Measurements from ENCODE around the gene COTL1.
"Not testable (repeated sequence)": the region's sequence is repeated elsewhere in the genome, so short reads cannot be mapped to it uniquely, and the experiment has no call there.

COTL1 gene

DNA sequence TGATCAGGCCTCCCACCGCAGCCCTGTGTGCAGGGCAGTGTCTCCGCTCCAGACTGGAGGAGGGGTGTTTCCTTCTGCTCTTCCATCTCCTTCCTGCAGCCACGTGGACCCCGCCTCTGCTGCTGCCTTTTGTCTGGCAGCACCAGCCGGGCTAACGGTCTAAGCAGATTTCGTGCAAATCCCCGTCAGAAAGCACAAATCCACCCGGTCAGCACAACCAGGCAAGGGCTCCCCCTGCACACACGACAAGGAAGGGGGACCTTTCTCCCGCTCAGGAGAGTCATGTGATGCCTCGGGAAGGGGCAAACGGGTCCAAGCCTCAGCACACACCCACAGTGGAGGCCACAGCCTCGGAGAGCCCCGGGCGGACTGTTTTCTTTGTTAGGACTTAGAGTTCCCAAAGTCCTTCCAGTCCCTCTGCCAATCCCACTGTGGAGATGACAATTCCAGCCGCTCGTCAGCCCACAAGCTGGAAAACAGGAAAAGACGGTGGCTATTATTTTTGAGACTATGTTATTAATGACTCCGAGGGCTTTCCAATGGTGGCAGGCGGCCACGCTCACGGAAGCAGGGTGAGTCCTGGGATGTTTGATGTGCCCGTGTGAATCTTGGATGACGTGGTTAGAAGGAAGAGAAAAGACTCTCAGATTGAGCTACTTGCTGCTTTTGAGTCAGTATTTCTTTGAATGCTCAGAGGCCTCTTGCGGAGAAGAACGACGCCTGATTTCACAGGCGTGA is 90.9 kb downstream of the COTL1 start:
- DNase-seq, result no peak
- WGBS (ENCODE audit: extremely low coverage, insufficient coverage, low lambda C conversion rate), result no CpG with 5 or more reads among the region's 29 CpGs
- peak overlapping the region; percentile 24 for H3K4ac ChIP-seq (ENCODE audit: low read depth, low read length)
- no peaks in the 10 kb centered on the region for H3K79me2 ChIP-seq (ENCODE audit: control insufficient read depth, insufficient read depth, low read length)
- peak overlapping the region; percentile 40 for H3K56ac ChIP-seq (ENCODE audit: low read length)
- H3K27me3 ChIP-seq (ENCODE audit: insufficient read depth, low read length, poor library complexity), result no peaks in the 10 kb centered on the region
- H4K8ac ChIP-seq (ENCODE audit: low read depth, low read length), result no peak overlapping the region
- no peak overlapping the region for H2AK5ac ChIP-seq (ENCODE audit: low read length)
- no peak overlapping the region for H3K4me3 ChIP-seq (ENCODE audit: low read length)
- H4K5ac ChIP-seq (ENCODE audit: low read length), result no peak overlapping the region
- H3K4me2 ChIP-seq (ENCODE audit: low read length), result no peak overlapping the region
- no peaks in the 10 kb centered on the region for H3K36me3 ChIP-seq (ENCODE audit: control insufficient read depth, insufficient read depth, low read length)
- no peak overlapping the region for H3K9ac ChIP-seq (ENCODE audit: low read length)
- H3K23ac ChIP-seq (ENCODE audit: low read length), result no peak overlapping the region
- H3K79me1 ChIP-seq (ENCODE audit: low read length), result no peaks in the 10 kb centered on the region
- H3K27ac ChIP-seq (ENCODE audit: low read depth, low read length), result no peak overlapping the region
- peaks cover 1% of the 10 kb centered on the region for H3K4me1 ChIP-seq (ENCODE audit: control insufficient read depth, low read depth, low read length)
- peak overlapping the region; percentile 2 for H3K18ac ChIP-seq (ENCODE audit: low read length)
- H2BK15ac ChIP-seq (replicated peaks; ENCODE audit: low read depth), result no peak overlapping the region
- H2BK5ac ChIP-seq (ENCODE audit: low read length), result no peak overlapping the region
- no peak overlapping the region for H2BK120ac ChIP-seq (ENCODE audit: low read depth, low read length)

DNA sequence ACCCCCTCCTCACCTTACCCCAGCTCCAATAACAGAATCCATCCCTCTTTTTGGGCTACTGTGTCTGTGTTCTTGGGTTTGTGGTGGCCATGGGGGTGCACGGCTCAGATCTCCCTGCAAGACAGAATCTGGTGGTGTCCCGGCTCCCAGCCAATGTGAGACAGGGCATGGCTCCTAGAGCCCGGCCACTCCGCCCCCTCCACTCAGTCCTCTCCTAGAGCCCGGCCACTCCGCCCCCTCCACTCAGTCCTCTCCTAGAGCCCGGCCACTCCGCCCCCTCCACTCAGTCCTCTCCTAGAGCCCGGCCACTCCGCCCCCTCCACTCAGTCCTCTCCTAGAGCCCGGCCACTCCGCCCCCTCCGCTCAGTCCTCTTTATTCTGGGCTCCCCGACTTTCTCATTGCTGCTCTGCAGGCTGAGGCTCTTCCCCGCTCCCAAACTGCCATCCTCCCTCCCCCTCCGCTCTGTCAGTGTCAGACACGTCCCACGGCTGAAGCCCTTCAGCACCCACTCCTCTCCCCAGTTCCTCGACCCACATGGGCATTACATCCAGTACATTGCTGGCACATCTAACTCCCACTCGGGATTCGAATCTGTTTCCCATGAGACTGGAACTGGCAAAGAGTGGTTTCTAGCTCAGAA is 92.8 kb downstream of the COTL1 start:
- not testable (repeated sequence) for H3K27me3 ChIP-seq (ENCODE audit: insufficient read depth, low read length, poor library complexity); H3K4me1 ChIP-seq (ENCODE audit: control insufficient read depth, low read depth, low read length)
- WGBS (ENCODE audit: extremely low coverage, insufficient coverage, low lambda C conversion rate), result no CpG with 5 or more reads among the region's 21 CpGs

DNA sequence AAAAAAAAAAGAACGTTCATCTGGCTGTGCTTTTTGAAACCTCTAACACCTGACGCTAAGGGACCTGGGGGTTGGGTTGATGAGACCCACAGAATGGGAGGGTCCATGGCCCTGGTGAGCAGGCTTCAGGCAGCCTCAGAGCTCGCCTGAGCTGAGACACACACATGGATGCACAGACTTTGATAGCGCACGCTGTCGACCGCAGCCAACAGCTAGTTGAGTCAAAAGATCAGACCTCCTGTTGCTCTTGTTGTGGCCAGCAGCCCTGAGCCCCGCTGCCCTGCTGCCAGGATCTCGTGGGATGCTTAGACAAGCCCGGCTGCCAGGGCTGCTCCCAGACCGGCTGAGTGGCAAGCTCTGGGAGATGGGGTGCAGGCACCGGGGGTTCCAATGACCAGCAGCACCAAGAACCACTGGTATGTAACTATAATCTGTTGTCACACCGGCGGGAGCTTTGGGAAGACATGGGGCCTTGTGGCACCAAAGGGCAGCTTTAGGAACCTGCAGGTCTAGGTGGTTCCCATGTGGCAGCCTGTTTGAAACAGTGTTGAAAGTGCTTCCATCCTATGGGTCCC is 93.4 kb downstream of the COTL1 start:
- Histone ChIP-seq H4K5ac (ENCODE audit: low read length) (no peak overlapping the region), H3K4me2 (ENCODE audit: low read length) (no peak overlapping the region), H3K23ac (ENCODE audit: low read length) (no peak overlapping the region), H3K18ac (ENCODE audit: low read length) (no peak overlapping the region), H3K4ac (ENCODE audit: low read depth, low read length) (no peak overlapping the region), H2BK5ac (ENCODE audit: low read length) (no peak overlapping the region), H4K8ac (ENCODE audit: low read depth, low read length) (no peak overlapping the region), H3K9ac (ENCODE audit: low read length) (no peak overlapping the region), H3K4me3 (ENCODE audit: low read length) (no peak overlapping the region), H3K36me3 (ENCODE audit: control insufficient read depth, insufficient read depth, low read length) (no peaks in the 10 kb centered on the region), H2AK5ac (ENCODE audit: low read length) (no peak overlapping the region), H3K27me3 (ENCODE audit: insufficient read depth, low read length, poor library complexity) (no peaks in the 10 kb centered on the region), H3K79me1 (ENCODE audit: low read length) (no peaks in the 10 kb centered on the region), H3K79me2 (ENCODE audit: control insufficient read depth, insufficient read depth, low read length) (no peaks in the 10 kb centered on the region), H2BK120ac (ENCODE audit: low read depth, low read length) (no peak overlapping the region), H3K4me1 (ENCODE audit: control insufficient read depth, low read depth, low read length) (no peaks in the 10 kb centered on the region), H3K27ac (ENCODE audit: low read depth, low read length) (no peak overlapping the region), H3K56ac (ENCODE audit: low read length) (no peak overlapping the region), H2BK15ac (replicated peaks; ENCODE audit: low read depth) (no peak overlapping the region)
- DNase-seq, result no peak
- WGBS (ENCODE audit: extremely low coverage, insufficient coverage, low lambda C conversion rate), result no CpG with 5 or more reads among the region's 14 CpGs

More for the DNA sequence above, 92.8 kb downstream of the COTL1 start:
- not testable (repeated sequence) for H4K8ac ChIP-seq (ENCODE audit: low read depth, low read length); H3K23ac ChIP-seq (ENCODE audit: low read length); H3K36me3 ChIP-seq (ENCODE audit: control insufficient read depth, insufficient read depth, low read length); H3K79me2 ChIP-seq (ENCODE audit: control insufficient read depth, insufficient read depth, low read length); H2AK5ac ChIP-seq (ENCODE audit: low read length); H3K4ac ChIP-seq (ENCODE audit: low read depth, low read length); H2BK120ac ChIP-seq (ENCODE audit: low read depth, low read length); H3K27ac ChIP-seq (ENCODE audit: low read depth, low read length); H2BK15ac ChIP-seq (replicated peaks; ENCODE audit: low read depth); H4K5ac ChIP-seq (ENCODE audit: low read length); H3K18ac ChIP-seq (ENCODE audit: low read length); DNase-seq; H3K9ac ChIP-seq (ENCODE audit: low read length); H2BK5ac ChIP-seq (ENCODE audit: low read length); H3K79me1 ChIP-seq (ENCODE audit: low read length); H3K4me2 ChIP-seq (ENCODE audit: low read length); H3K4me3 ChIP-seq (ENCODE audit: low read length)
- H3K56ac ChIP-seq (ENCODE audit: low read length), result peak overlapping the region; percentile 75

DNA sequence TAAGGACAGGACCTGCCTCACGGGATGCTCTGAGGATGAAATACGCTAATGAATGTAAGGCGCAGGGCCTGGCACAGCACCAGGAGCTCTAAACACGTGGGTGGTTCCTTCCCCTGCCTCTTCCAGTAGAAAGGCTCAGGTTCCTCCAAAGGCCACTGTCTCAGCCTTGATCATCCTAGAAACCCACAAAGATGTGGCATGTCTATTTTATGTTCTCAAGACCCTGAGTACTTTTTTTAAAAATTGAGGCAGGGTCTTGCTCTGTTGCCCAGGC is 96.4 kb downstream of the COTL1 start:
- no peak overlapping the region for H3K4ac ChIP-seq (ENCODE audit: low read depth, low read length)
- no peak overlapping the region for H2AK5ac ChIP-seq (ENCODE audit: low read length)
- H3K4me3 ChIP-seq (ENCODE audit: low read length), result no peak overlapping the region
- no peak overlapping the region for H3K27ac ChIP-seq (ENCODE audit: low read depth, low read length)
- H2BK120ac ChIP-seq (ENCODE audit: low read depth, low read length), result no peak overlapping the region
- no peaks in the 10 kb centered on the region for H3K79me2 ChIP-seq (ENCODE audit: control insufficient read depth, insufficient read depth, low read length)
- H3K4me1 ChIP-seq (ENCODE audit: control insufficient read depth, low read depth, low read length), result no peaks in the 10 kb centered on the region
- H3K56ac ChIP-seq (ENCODE audit: low read length), result no peak overlapping the region
- H3K9ac ChIP-seq (ENCODE audit: low read length), result no peak overlapping the region
- no peaks in the 10 kb centered on the region for H3K79me1 ChIP-seq (ENCODE audit: low read length)
- no peak overlapping the region for H3K18ac ChIP-seq (ENCODE audit: low read length)
- DNase-seq, result no peak
- H3K36me3 ChIP-seq (ENCODE audit: control insufficient read depth, insufficient read depth, low read length), result no peaks in the 10 kb centered on the region
- H2BK5ac ChIP-seq (ENCODE audit: low read length), result no peak overlapping the region
- no peak overlapping the region for H2BK15ac ChIP-seq (replicated peaks; ENCODE audit: low read depth)
- H4K5ac ChIP-seq (ENCODE audit: low read length), result no peak overlapping the region
- no peak overlapping the region for H3K23ac ChIP-seq (ENCODE audit: low read length)
- no peak overlapping the region for H4K8ac ChIP-seq (ENCODE audit: low read depth, low read length)
- no peaks in the 10 kb centered on the region for H3K27me3 ChIP-seq (ENCODE audit: insufficient read depth, low read length, poor library complexity)
- no peak overlapping the region for H3K4me2 ChIP-seq (ENCODE audit: low read length)
- no CpG with 5 or more reads among the region's 4 CpGs for WGBS (ENCODE audit: extremely low coverage, insufficient coverage, low lambda C conversion rate)

DNA sequence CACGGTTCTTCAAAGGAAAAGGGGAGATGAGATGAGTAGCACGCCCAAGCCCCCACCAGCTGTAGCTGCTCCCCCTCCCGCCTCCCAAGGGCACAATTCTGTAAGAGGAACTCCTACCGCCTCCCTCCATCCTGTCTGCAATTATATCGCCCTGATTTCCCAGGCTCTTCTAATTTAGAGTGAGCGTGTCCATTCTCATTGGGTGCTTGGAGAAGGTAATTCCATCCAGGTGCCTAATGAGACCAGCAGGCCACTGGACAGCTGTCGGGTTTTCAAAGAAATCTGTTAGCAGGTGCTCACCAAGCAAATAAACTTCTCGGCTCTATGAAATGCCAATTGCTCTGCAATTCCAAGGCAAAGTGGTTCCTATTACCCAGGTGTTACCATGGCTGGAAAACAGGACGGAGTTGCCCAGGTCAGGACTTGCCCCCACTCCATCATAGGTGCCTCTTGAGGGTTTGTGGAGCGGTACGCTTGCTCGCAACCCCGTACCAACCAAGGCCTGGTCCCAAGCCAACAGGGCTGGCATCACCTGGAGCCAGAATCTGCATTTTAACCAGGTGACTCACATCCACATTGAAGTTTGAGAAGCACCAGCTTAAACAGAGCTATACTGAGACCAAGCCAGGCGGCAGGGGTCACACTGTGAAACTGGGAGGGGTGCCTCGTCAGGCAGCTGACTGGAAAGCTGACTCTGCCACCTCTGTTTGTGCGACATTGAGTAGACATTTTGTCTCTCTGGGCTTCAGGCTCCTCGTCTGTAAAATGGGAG is 97.0 kb downstream of the COTL1 start:
- Histone ChIP-seq H3K4me2 (ENCODE audit: low read length) (no peak overlapping the region), H4K5ac (ENCODE audit: low read length) (no peak overlapping the region), H3K27me3 (ENCODE audit: insufficient read depth, low read length, poor library complexity) (no peaks in the 10 kb centered on the region), H3K4me3 (ENCODE audit: low read length) (no peak overlapping the region), H3K4ac (ENCODE audit: low read depth, low read length) (no peak overlapping the region), H3K79me1 (ENCODE audit: low read length) (no peaks in the 10 kb centered on the region), H3K18ac (ENCODE audit: low read length) (no peak overlapping the region), H3K27ac (ENCODE audit: low read depth, low read length) (no peak overlapping the region), H2BK5ac (ENCODE audit: low read length) (no peak overlapping the region), H3K23ac (ENCODE audit: low read length) (no peak overlapping the region), H3K56ac (ENCODE audit: low read length) (no peak overlapping the region), H3K79me2 (ENCODE audit: control insufficient read depth, insufficient read depth, low read length) (no peaks in the 10 kb centered on the region), H2AK5ac (ENCODE audit: low read length) (no peak overlapping the region), H2BK120ac (ENCODE audit: low read depth, low read length) (no peak overlapping the region), H3K36me3 (ENCODE audit: control insufficient read depth, insufficient read depth, low read length) (no peaks in the 10 kb centered on the region), H2BK15ac (replicated peaks; ENCODE audit: low read depth) (no peak overlapping the region), H3K4me1 (ENCODE audit: control insufficient read depth, low read depth, low read length) (no peaks in the 10 kb centered on the region), H3K9ac (ENCODE audit: low read length) (no peak overlapping the region), H4K8ac (ENCODE audit: low read depth, low read length) (no peak overlapping the region)
- WGBS (ENCODE audit: extremely low coverage, insufficient coverage, low lambda C conversion rate), result no CpG with 5 or more reads among the region's 17 CpGs
- no peak for DNase-seq
